GM10266 (cell line): ENCODE results near the gene SAMD8.

Experiments used
- DNase-seq: peaks from one replicate; pipeline ENCODE4 v3.0.0; 2012; ENCODE audit errors: extremely low spot score
- TF ChIP-seq, protein P1 (sequence below): IDR thresholded peaks from 2 replicates; pipeline ENCODE4 v1.5.1; 2012; ENCODE audit warnings: mild to moderate bottlenecking, low read depth; ENCODE audit not compliant: control insufficient read depth, insufficient read depth; ENCODE audit errors: missing control alignments

The SAMD8 gene

DNA sequence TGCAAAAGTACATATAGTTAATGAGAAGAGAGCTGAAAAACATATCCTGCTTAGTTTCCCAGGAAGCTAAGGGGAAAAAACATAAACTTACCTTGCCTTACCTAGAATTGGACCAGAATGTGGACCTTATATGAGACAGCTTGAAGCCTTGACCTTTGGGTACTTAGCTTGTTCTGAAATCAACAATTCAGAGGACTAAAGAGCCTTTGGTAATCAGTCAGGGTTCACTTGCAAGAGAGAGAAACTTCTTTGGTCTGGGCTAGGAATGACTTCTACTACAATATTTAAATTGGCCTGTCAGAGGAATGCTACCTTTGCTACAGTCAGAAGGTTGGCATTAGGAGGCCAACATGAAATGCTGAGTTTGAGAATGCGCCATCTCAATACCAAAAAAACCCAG is 24.9 kb downstream of the SAMD8 start:
- no peak for DNase-seq
- TF ChIP-seq, protein P1, sequence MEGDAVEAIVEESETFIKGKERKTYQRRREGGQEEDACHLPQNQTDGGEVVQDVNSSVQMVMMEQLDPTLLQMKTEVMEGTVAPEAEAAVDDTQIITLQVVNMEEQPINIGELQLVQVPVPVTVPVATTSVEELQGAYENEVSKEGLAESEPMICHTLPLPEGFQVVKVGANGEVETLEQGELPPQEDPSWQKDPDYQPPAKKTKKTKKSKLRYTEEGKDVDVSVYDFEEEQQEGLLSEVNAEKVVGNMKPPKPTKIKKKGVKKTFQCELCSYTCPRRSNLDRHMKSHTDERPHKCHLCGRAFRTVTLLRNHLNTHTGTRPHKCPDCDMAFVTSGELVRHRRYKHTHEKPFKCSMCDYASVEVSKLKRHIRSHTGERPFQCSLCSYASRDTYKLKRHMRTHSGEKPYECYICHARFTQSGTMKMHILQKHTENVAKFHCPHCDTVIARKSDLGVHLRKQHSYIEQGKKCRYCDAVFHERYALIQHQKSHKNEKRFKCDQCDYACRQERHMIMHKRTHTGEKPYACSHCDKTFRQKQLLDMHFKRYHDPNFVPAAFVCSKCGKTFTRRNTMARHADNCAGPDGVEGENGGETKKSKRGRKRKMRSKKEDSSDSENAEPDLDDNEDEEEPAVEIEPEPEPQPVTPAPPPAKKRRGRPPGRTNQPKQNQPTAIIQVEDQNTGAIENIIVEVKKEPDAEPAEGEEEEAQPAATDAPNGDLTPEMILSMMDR: no peak

DNA sequence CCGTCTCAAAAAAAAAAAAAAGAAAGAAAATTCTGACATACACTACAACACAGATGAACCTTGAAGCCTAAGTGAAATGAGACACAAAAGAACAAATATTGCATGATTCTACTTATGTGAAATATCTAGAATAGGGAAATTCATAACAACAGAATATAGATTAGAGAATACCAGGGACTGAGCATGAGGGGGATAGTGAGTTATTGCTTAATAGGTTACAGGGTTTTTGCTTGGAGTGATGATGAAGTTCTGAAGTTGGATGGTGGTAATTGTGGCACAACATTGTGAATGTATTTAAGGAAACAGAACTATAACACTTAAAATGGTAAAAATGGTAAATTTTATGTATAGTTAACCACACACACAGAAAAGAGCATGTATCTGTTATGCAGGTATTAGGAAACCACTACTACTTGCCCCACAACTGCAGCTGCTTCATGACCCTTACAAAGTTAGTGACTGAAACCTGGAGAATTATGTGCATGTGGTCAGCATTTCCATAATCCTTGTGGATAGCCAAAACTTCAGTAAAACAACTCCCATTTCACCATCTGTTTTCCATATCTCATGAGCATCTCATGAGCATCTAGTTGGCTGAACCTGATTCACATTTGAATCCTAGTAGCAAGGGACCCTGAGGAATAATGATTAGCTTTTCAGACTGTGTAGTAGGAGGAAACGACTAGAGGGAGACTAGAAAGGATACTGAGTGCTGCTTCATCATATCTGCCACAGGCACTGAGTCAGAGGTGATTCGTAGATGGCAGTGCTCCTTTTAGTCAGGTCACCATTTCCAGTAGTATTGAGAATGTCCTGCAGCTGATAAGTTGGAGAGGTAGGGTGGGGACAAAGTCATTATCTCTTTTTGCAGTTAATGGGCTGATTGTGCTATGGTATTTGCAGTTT is 26.3 kb downstream of the SAMD8 start:
- no peak for DNase-seq
- TF ChIP-seq, protein P1: no peak

DNA sequence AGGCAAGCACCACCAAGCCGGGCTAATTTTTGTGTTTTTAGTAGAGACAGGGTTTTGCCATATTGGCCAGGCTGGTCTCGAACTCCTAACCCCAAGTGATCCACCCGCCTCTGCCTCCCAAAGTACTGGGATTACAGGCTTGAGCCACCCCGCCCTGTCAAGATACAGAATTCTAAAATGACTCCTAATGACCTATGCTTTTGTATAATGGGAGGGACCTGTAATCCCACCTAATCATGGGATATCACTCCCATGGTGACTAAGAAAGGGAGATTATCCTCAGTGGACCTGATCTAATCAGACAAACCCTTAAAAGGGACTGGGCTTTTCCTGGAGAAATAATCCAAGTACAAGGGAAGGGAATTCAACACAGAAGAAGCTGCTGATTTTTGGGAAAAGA is 28.8 kb downstream of the SAMD8 start:
- DNase-seq: no peak
- TF ChIP-seq, protein P1: no peak

DNA sequence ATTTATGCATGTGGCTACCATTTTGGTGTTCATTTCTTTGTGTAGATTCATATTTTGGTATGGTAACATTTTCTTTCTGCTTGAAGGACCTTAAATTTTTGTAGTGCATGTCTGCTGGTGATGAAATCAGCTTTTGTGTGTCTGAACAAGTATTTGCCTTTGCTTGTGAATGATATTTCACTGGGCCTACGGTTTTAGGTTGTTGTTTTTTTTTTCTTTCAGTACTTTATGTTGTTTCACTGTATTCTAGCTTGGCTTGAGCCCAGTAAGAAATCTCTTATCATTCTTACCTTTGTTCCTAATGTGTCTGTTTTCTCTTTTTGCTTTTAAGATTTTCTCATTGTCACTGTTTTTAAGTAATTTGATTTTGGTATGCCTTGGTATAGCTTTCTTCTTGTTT is 31.9 kb downstream of the SAMD8 start:
- TF ChIP-seq, protein P1: no peak
- no peak for DNase-seq

DNA sequence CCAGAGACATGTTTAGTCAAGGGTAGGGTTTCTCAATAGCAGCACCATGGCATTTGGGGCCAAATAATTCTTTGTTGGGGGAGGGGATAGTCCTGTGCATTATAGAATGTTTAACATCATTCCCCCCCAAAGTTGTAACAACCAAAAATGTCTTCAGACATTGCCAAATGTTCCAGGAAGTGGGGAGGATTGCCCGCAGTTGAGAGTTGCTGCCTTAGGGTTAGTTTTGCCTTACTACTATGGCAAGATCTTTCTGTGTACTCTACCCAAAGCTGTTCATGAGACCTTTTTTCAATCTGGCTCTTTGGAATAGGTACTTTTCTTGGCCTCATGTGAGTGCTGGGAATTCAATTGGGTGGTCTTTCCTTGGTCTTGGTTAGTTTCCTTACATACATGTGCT is 34.1 kb downstream of the SAMD8 start:
- DNase-seq: no peak
- TF ChIP-seq, protein P1: no peak

DNA sequence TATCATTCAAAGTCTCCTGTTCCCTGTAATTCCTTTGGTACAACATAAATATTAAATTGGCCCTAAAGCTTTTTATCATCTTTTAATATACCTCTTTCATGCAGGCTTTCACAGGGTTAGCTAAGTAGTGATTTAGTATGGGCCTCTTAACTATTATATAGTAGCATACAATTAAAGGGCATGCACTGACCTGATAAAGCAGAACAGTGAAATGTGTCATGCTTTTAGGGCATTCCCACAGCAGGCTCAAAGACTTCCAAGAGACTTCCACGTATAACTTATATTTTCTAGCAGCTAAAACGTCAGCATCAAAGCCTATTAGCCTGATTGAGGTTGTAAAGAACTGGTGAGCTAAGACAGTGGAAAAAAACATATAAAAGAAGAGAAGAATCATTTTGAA is 35.3 kb downstream of the SAMD8 start:
- TF ChIP-seq, protein P1: no peak
- no peak for DNase-seq

DNA sequence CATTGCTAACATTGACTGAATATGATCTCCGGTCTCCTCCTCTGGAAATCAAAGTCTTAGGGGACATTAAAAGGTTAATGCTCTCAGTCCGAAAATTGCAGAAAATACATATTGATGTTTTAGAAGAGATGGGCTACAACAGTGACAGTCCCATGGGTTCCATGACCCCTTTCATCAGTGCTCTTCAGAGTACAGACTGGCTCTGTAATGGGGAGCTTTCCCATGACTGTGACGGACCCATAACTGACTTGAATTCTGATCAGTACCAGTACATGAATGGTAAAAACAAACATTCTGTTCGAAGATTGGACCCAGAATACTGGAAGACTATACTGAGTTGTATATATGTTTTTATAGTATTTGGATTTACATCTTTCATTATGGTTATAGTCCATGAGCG is 39.2 kb downstream of the SAMD8 start:
- DNase-seq: no peak
- TF ChIP-seq, protein P1: no peak
